Mucosa of descending colon (tissue), 3 donors: ENCODE results near the gene NCAPG2. TPM values are rescaled to one million over a fixed set of nuclear protein-coding genes. Genes with fewer than 3 reads are reported as not detected.
A peak's percentile ranks its signal among the peaks of the same experiment; 100 is the strongest.
"Not testable (repeated sequence)": the region's sequence is repeated elsewhere in the genome, so short reads cannot be mapped to it uniquely, and the experiment has no call there.

Experiments
- ATAC-seq: fragments of 200-7000 bp; cut with Tn5 transposase; one replicate; pipeline ENCODE4 v1.9.1; 2020; ENCODE audit warnings: mild to moderate bottlenecking, moderate library complexity
- DNase-seq, 3 donors: peaks; one replicate each; pipeline ENCODE4 v3.0.0-alpha.2; 2020
- H3K36me3 ChIP-seq: fragments of 200-600 bp; one replicate; pipeline ENCODE4 v1.8.0; 2021; ENCODE audit warnings: low read depth, mild to moderate bottlenecking
- H3K4me1 ChIP-seq: fragments of 200-600 bp; one replicate; pipeline ENCODE4 v1.8.0; 2021; ENCODE audit warnings: low read depth, mild to moderate bottlenecking
- H3K4me3 ChIP-seq: fragments of 200-600 bp; one replicate; pipeline ENCODE4 v1.8.0; 2021; ENCODE audit warnings: mild to moderate bottlenecking
- H3K9me3 ChIP-seq: fragments of 200-600 bp; one replicate; pipeline ENCODE4 v1.8.0; 2021; ENCODE audit warnings: mild to moderate bottlenecking
- intact Hi-C, 2 donors: fragments of 100-400 bp; cut with DNase I in 1 of 2; cut with micrococcal nuclease in 1 of 2; formaldehyde crosslinking; loops; one replicate each; pipeline versions ENCODE4 v1.11.0 to v1.11.1; 2022; cut with DNase I, micrococcal nuclease
- total RNA-seq, 3 donors: library from RNA; stranded (reverse); fragmentation: NEBNext Ultra II Directional in 2 of 3; extraction: Animal tissue kit (Norgen Biotek cat#: 25700) in 2 of 3; gene quantifications; one replicate each; pipeline versions ENCODE4 v1.2.1 to v1.2.4, GENCODE V29; 2021 to 2023
- TF ChIP-seq, protein P1 (sequence below): fragments of 200-600 bp; IDR thresholded peaks from one replicate; pipeline ENCODE4 v1.8.0; 2022; ENCODE audit warnings: antibody characterized with exemption, mild to moderate bottlenecking
- donor health status: DM: no; HTN: no; CAD: no; lungs with moderate emphysema.
- donor health status: DM: no; HTN: no; CAD: no.
- donor health status: DM: no; HTN: yes; CAD: no.

Gene NCAPG2
- total RNA-seq, 3 donors from 2014 or later = 8.1 to 25.0 (median 8.9) TPM

DNA sequence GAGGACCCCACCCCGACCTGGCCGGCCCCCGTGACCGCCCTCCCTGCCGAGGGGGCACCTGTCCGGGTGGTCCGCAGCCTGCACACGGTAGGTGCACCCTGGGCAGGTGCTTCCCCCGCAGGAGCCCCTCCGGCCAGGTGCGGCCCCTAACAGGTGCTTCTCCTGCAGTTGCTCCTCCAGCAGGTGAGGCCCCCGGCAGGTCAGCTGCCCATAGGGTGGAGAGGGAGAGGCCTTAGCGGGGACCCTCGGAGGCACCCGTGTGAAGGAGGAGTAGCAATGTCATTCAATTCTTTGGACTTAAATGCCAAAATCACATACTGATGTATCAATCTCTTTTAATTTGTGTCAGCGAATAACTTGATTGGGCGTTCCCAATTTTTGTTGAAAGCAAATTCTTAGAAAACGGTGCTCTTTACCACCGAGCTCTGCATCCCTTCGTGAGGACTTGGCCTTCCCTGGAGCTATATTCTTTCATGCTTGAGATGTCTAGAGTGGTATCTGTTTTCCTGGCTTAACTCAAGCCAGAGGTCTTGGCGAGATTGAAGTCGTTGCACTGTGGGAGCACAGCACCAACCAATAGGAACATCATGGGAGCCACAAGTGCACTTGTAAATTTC lies 738 bp upstream of the NCAPG2 start:
- Histone ChIP-seq H3K36me3 (no peaks in the 10 kb centered on the region), H3K4me1 (peaks cover 5% of the 10 kb centered on the region), H3K9me3 (no peaks in the 10 kb centered on the region), H3K4me3 (peak overlapping the region; percentile 45)
- DNase-seq (no peak), ATAC-seq (peak; percentile 10)
- TF ChIP-seq, protein P1, sequence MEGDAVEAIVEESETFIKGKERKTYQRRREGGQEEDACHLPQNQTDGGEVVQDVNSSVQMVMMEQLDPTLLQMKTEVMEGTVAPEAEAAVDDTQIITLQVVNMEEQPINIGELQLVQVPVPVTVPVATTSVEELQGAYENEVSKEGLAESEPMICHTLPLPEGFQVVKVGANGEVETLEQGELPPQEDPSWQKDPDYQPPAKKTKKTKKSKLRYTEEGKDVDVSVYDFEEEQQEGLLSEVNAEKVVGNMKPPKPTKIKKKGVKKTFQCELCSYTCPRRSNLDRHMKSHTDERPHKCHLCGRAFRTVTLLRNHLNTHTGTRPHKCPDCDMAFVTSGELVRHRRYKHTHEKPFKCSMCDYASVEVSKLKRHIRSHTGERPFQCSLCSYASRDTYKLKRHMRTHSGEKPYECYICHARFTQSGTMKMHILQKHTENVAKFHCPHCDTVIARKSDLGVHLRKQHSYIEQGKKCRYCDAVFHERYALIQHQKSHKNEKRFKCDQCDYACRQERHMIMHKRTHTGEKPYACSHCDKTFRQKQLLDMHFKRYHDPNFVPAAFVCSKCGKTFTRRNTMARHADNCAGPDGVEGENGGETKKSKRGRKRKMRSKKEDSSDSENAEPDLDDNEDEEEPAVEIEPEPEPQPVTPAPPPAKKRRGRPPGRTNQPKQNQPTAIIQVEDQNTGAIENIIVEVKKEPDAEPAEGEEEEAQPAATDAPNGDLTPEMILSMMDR = no peak
- intact Hi-C loops = no loop called here

DNA sequence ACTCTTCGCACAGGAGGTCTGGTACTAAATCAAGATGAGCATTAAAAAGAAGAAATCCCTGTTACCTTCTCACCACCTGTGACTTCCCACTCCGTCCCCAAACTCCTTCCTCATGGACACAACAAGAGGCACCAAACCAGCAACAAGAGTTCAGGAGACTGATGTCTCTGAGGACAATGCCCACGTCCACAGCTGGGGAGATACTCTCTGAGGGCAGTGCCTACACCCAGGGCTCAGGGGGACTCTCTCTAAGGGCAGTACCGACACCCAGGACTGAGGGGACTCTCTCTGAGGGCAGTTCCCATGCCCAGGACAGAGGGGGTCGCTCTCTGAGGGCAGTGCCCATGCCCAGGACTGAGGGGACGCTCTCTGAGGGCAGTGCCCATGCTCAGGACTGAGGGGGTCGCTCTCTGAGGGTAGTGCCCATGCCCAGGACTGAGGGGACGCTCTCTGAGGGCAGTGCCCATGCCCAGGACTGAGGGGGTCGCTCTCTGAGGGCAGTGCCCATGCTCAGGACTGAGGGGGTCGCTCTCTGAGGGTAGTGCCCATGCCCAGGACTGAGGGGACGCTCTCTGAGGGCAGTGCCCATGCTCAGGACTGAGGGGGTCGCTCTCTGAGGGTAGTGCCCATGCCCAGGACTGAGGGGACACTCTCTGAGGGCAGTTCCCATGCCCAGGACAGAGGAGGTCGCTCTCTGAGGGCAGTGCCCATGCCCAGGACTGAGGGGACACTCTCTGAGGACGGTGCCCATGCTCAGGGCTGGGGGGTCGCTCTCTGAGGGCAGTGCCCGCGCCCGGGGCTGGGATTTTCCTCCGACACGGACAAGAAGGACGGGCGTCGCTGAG lies 703 bp downstream of the NCAPG2 start:
- H3K36me3 ChIP-seq, ATAC-seq, H3K4me1 ChIP-seq, DNase-seq, H3K9me3 ChIP-seq, intact Hi-C loops: not testable (repeated sequence)
- H3K4me3 ChIP-seq = peak overlapping the region; percentile 45

DNA sequence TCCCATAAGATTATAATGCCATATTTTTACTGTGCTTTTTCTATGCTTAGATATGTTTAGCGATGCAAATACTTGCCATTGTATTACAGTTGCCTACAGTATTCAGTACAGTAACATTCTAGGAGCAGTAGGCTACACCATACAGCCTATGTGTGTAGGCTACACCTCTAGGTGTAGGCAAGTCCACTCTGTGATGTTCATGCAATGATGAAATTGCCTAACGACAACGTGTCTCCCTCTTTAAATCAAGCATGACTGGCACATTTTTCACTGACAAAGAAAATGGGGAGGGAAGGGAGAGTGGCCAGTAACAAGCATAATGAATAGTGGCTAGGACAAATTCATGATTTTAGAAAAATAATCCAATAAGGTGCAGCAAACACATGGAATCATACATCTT lies 1.7 kb downstream of the NCAPG2 start:
- Histone ChIP-seq H3K9me3 (no peaks in the 10 kb centered on the region), H3K36me3 (no peaks in the 10 kb centered on the region), H3K4me1 (peaks cover 5% of the 10 kb centered on the region), H3K4me3 (no peak overlapping the region)
- intact Hi-C loops = no loop called here
- TF ChIP-seq, protein P1 = no peak
- DNase-seq (no peak), ATAC-seq (no peak)

DNA sequence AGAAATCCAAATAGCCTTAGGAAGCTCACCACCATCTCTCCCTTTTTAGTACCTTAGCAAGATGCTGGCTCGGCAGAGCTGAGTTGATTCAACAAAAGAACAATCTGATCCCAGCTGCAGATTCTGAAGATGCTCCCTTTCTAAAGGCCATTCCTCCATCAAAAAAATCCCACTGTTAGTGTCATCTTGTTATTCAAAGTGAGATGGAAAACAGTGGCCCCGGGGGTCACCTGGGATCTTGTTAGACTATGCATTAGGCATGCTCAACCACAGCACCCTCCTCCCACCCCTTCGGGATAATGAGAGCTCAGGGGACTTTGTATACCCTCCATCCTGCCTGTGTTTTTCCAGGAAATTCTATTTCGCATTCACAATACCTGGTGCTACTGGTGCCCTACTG lies 2.4 kb downstream of the NCAPG2 start:
- Histone ChIP-seq H3K4me3 (no peak overlapping the region), H3K4me1 (peaks cover 5% of the 10 kb centered on the region), H3K9me3 (no peaks in the 10 kb centered on the region), H3K36me3 (no peaks in the 10 kb centered on the region)
- intact Hi-C loops = no loop called here
- ATAC-seq (no peak), DNase-seq (no peak)
- TF ChIP-seq, protein P1 = no peak

DNA sequence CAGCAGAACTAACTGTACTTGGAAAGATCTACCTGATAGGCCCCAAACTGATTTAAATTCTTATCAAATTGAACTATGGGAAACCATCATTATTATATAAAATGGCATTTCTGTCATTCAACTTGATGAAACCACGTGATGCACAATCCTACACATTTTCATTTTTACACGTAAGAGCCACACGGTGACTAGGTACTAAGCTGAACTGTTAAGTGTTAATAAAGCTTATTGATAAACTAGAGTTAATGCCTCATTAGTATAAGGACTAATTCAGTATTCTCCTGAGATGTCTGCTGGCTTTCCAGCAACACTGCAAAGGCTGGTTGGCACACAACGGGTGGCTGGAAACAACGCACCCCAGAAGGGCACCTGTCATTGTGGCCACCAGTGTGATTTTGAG lies 4.6 kb downstream of the NCAPG2 start:
- intact Hi-C loops = no loop called here
- H3K9me3 ChIP-seq = no peaks in the 10 kb centered on the region
- DNase-seq (no peak), ATAC-seq (no peak)
- peaks cover 4% of the 10 kb centered on the region for H3K4me1 ChIP-seq
- no peak overlapping the region for H3K4me3 ChIP-seq
- no peaks in the 10 kb centered on the region for H3K36me3 ChIP-seq
- TF ChIP-seq, protein P1 = no peak

DNA sequence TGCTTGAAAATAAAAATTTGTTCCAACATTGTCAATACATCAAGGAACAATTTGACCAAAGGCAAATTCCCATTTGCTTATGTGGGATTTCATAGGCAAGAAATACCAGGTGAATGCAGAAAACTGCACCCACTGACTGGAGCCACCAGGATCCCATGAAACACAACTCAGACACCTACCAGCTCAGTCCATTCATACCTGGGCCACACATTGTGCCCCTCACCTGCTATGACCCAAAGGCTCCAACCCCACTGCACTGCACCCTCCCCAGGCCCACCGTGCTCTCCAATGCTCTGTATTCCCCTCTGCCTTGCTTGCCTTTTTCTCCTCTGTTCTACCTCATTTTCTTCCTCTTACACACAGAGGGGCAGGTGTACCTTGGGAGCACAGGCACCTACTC lies 5.3 kb downstream of the NCAPG2 start:
- TF ChIP-seq, protein P1 = no peak
- intact Hi-C loops = loop anchor here in 1 of 2 donors (10.0 kb wide), 1 partner anchor 275 kb away; no protein-coding TSS in a partner anchor
- Histone ChIP-seq H3K36me3 (no peaks in the 10 kb centered on the region), H3K4me3 (no peak overlapping the region), H3K9me3 (no peaks in the 10 kb centered on the region), H3K4me1 (peaks cover 4% of the 10 kb centered on the region)
- DNase-seq (no peak), ATAC-seq (no peak)
